Endothelial cell of umbilical vein (primary cell): ENCODE results near the gene WAC. TPM values are rescaled to one million over a fixed set of nuclear protein-coding genes. Genes with fewer than 3 reads are reported as not detected.

Experiments
- BruUV-seq: library from RNA; stranded (reverse); fragments of 400-500 nt; replicated peaks from 2 replicates; lab custom pipeline; 2021; lab: Mats Ljungman, UMichigan
- CTCF ChIA-PET: fragments of 300-600, 350-600 bp; sonication (Branson Sonifier 250); formaldehyde crosslinking; loops from one replicate; lab custom pipeline; 2021; ENCODE audit warnings: antibody characterized with exemption, inconsistent platforms; lab: Charles Lee
- POLR2A ChIA-PET: fragments of 300-600, 350-600 bp; sonication (Branson Sonifier 250); formaldehyde crosslinking; loops from one replicate; lab custom pipeline; 2021; ENCODE audit warnings: antibody characterized with exemption, inconsistent platforms; lab: Charles Lee
- DNase-seq: peaks from one replicate; pipeline ENCODE4 v3.0.0-alpha.2; 2011; ENCODE audit warnings: low read depth, low spot score
- FAIRE-seq: peaks from 2 replicates; lab custom pipeline; 2011; peaks lifted over from hg19 to GRCh38; lab: Jason Lieb, UNC
- H2AFZ ChIP-seq: 2 replicates; pipeline ENCODE4 v1.6.0; 2012; ENCODE audit warnings: low read depth, low read length, control low read depth, inconsistent platforms
- H3K27ac ChIP-seq: 2 replicates; pipeline ENCODE4 v1.5.1; 2011; ENCODE audit warnings: low read depth, mild to moderate bottlenecking, control low read depth, low read length, moderate library complexity; ENCODE audit not compliant: insufficient read depth
- H3K27me3 ChIP-seq, 2 experiments: 2 replicates each; pipeline versions ENCODE4 v1.6.0 to v1.6.1; 2011; ENCODE audit warnings: low read length in 2 of 2, mixed read lengths in 1 of 2; ENCODE audit not compliant: control insufficient read depth in 2 of 2, insufficient read depth in 2 of 2
- H3K36me3 ChIP-seq, 2 experiments: 2 replicates in 1 of 2; 3 replicates in 1 of 2; pipeline ENCODE4 v1.5.1; 2011; ENCODE audit warnings: low read length in 2 of 2, mild to moderate bottlenecking in 1 of 2, moderate library complexity in 1 of 2; ENCODE audit not compliant: control insufficient read depth in 2 of 2, insufficient read depth in 2 of 2; ENCODE audit errors: extremely low read depth in 1 of 2
- H3K4me1 ChIP-seq: 3 replicates; pipeline ENCODE4 v1.5.1; 2011; ENCODE audit warnings: mild to moderate bottlenecking, low read length; ENCODE audit not compliant: control insufficient read depth, insufficient read depth; ENCODE audit errors: extremely low read depth
- H3K4me2 ChIP-seq: 2 replicates; pipeline ENCODE4 v1.6.1; 2011; ENCODE audit warnings: low read length, control low read depth, mixed read lengths; ENCODE audit not compliant: insufficient read depth
- H3K4me3 ChIP-seq, 3 experiments: fragments of 200-600 bp in 1 of 3; sonication (generic), shearing (Covaris generic) in 1 of 3; replicated peaks in 1 of 3; 2 replicates each; pipeline ENCODE4 v1.5.1; 2011 to 2016; ENCODE audit warnings: control low read depth in 3 of 3, low read length in 3 of 3, mild to moderate bottlenecking in 2 of 3, inconsistent platforms in 1 of 3, low read depth in 1 of 3, moderate library complexity in 1 of 3; ENCODE audit not compliant: insufficient read depth in 1 of 3
- H3K79me2 ChIP-seq: 2 replicates; pipeline ENCODE4 v1.6.0; 2012; ENCODE audit warnings: low read length, inconsistent platforms; ENCODE audit not compliant: control insufficient read depth, insufficient read depth
- H3K9ac ChIP-seq: replicated peaks from 2 replicates; pipeline ENCODE3; 2011; ENCODE audit warnings: low read length, control low read depth; ENCODE audit not compliant: insufficient read depth; ENCODE audit errors: extremely low read depth
- H3K9me1 ChIP-seq: replicated peaks from 3 replicates; pipeline ENCODE4 v1.6.0; 2011; ENCODE audit warnings: mild to moderate bottlenecking, low read length; ENCODE audit not compliant: control insufficient read depth, insufficient read depth; ENCODE audit errors: extremely low read depth
- H3K9me3 ChIP-seq: replicated peaks from 2 replicates; pipeline ENCODE4 v1.5.1; 2012; ENCODE audit warnings: low read length, inconsistent platforms; ENCODE audit not compliant: control insufficient read depth, insufficient read depth
- H4K20me1 ChIP-seq: replicated peaks from 2 replicates; pipeline ENCODE3; 2011; ENCODE audit warnings: mild to moderate bottlenecking, low read length; ENCODE audit not compliant: control insufficient read depth, insufficient read depth; ENCODE audit errors: extremely low read depth
- CTCF ChIP-seq, 2 donors: IDR thresholded peaks; 1 replicate in 1 of 2; 2 replicates in 1 of 2; pipeline ENCODE4 v1.5.1; 2011; ENCODE audit warnings: low read length in 2 of 2, mild to moderate bottlenecking in 2 of 2, moderate library complexity in 2 of 2, control low read depth in 1 of 2, inconsistent platforms in 1 of 2, low read depth in 1 of 2; ENCODE audit not compliant: insufficient read depth in 1 of 2; ENCODE audit errors: extremely low read depth in 1 of 2
- EZH2 ChIP-seq: IDR thresholded peaks from 2 replicates; pipeline ENCODE4 v1.6.1; 2012; ENCODE audit warnings: borderline replicate concordance, low read depth, mild to moderate bottlenecking, moderate library complexity, low read length, inconsistent platforms; ENCODE audit not compliant: severe bottlenecking
- FOS ChIP-seq: IDR thresholded peaks from 2 replicates; pipeline ENCODE4 v1.6.1; 2011; ENCODE audit warnings: mild to moderate bottlenecking, low read length, moderate library complexity, borderline replicate concordance; ENCODE audit not compliant: insufficient read depth
- GATA2 ChIP-seq: IDR thresholded peaks from 2 replicates; pipeline ENCODE4 v1.7.0; 2011; ENCODE audit warnings: low read depth, mild to moderate bottlenecking, moderate library complexity, mixed read lengths, low read length; ENCODE audit not compliant: insufficient read length, insufficient read depth
- JUN ChIP-seq: IDR thresholded peaks from 2 replicates; pipeline ENCODE4 v1.6.1; 2011; ENCODE audit warnings: borderline replicate concordance, low read depth; ENCODE audit not compliant: insufficient read length, insufficient read depth
- MAX ChIP-seq: IDR thresholded peaks from 2 replicates; pipeline ENCODE4 v1.6.1; 2011; ENCODE audit not compliant: insufficient read depth, insufficient read length
- MYC ChIP-seq: IDR thresholded peaks from one replicate; pipeline ENCODE4 v1.6.1; 2011; ENCODE audit warnings: mild to moderate bottlenecking, low read depth, low read length
- POLR2A ChIP-seq: IDR thresholded peaks from 2 replicates; pipeline ENCODE4 v1.6.1; 2012; ENCODE audit warnings: low read depth, mild to moderate bottlenecking, control low read depth, low read length
- POLR2AphosphoS5 ChIP-seq: IDR thresholded peaks from 2 replicates; pipeline ENCODE4 v1.6.1; 2012; ENCODE audit warnings: low read depth, mild to moderate bottlenecking, control low read depth, low read length, moderate library complexity; ENCODE audit not compliant: insufficient read depth
- dilution Hi-C: fragments of 300-500 bp; cut with MboI; formaldehyde crosslinking; loops from one replicate; pipeline ENCODE4 v1.15.0; 2019; ENCODE audit warnings: low sequenced_read_pairs; ENCODE audit not compliant: extremely low pct_ligation_motif_present
- intact Hi-C: fragments of 100-400 bp; cut with micrococcal nuclease; formaldehyde crosslinking; loops from one replicate; pipeline ENCODE4 v1.10.0; 2022
- polyA plus RNA-seq, 4 experiments: library from polyadenylated mRNA; depleted of rRNA in 3 of 4; stranded (reverse) in 3 of 4; unstranded in 1 of 4; fragments of >200 nt; gene quantifications; 2 replicates each; pipeline versions ENCODE4 v1.2.1 to v1.2.3, GENCODE V29; 2011 to 2012; ENCODE audit warnings: missing spikeins in 1 of 4
- total RNA-seq: library from RNA; stranded (reverse); gene quantifications from 2 replicates; pipeline ENCODE4 v1.2.3, GENCODE V29; 2021

Gene WAC
- total and polyA plus RNA-seq, 2 donors (not counting 3 experiments of a cell fraction or from before 2014, with no cell fraction given), result 49.2 to 101 TPM

DNA sequence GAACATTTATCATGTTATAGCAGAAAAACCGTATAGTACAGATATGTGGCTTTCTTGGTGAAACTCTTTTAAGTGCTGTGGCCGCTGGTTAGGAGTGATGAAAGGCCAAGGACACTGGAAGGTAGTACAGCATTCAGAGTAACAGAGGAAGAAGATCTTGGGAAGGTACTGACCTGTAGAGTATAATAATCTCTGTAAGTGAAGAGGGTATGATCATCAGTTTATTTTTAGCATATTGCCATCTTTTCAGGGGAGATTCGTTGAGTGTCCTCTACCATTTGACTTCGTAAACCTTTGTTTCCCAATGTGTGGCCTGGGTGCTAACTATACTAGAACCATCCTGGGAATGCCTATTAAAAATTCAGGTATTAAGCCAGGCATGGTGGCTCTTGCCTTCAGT, 44.6 kb downstream of the WAC start:
- ChIA-PET POLR2A (no interaction called here), CTCF (no interaction called here)
- H3K4me2 ChIP-seq, result no peak overlapping the region
- no peak overlapping the region for H3K9ac ChIP-seq
- no peaks in the 10 kb centered on the region for H3K4me1 ChIP-seq
- H3K4me3 ChIP-seq, result no peak overlapping the region
- no peaks in the 10 kb centered on the region for H3K9me3 ChIP-seq
- DNase-seq, result no peak
- no peak overlapping the region for H3K27ac ChIP-seq
- H3K27me3 ChIP-seq, result no peaks in the 10 kb centered on the region
- peaks cover 6% of the 10 kb centered on the region for H3K9me1 ChIP-seq
- H3K36me3 ChIP-seq, result peaks cover 4 to 5% of the 10 kb centered on the region in 2 experiments
- dilution Hi-C loops, result no loop called here
- BruUV-seq, result no TSS peak
- FAIRE-seq, result no peak
- H3K79me2 ChIP-seq, result peaks cover 100% of the 10 kb centered on the region
- no peak for TF ChIP-seq MAX
- TF ChIP-seq FOS, result no peak
- no peak for TF ChIP-seq EZH2
- no peak for TF ChIP-seq POLR2A
- no peak for TF ChIP-seq CTCF (IDR thresholded peaks at IDR 0.05; ENCODE audit: extremely low read depth in 1 of 2, insufficient read depth in 1 of 2, low read depth in 1 of 2, low read length in 2 of 2)
- TF ChIP-seq JUN, result no peak
- no peak for TF ChIP-seq MYC
- no peak for TF ChIP-seq GATA2
- no peak for TF ChIP-seq POLR2AphosphoS5
- H4K20me1 ChIP-seq, result peaks cover 40% of the 10 kb centered on the region
- H2AFZ ChIP-seq, result no peak overlapping the region
- intact Hi-C loops, result no loop called here
